CD14-positive monocyte (primary cell): ENCODE results near the gene SSR1. TPM values are rescaled to one million over a fixed set of nuclear protein-coding genes. Genes with fewer than 3 reads are reported as not detected.

Experiments used
- DNase-seq, 3 donors: peaks; one replicate each; pipeline ENCODE4 v3.0.0-alpha.2; 2011 to 2022
- H2AFZ ChIP-seq: 2 replicates; pipeline ENCODE4 v1.6.0; 2012; ENCODE audit warnings: mild to moderate bottlenecking, low read depth, low read length, inconsistent platforms; ENCODE audit not compliant: insufficient read depth, poor library complexity, severe bottlenecking
- H3K27ac ChIP-seq, 2 donors: 1 replicate in 1 of 2; 2 replicates in 1 of 2; pipeline ENCODE4 v1.5.1; 2012 to 2013; ENCODE audit warnings: low read length in 2 of 2, control low read depth in 1 of 2, inconsistent platforms in 1 of 2, low read depth in 1 of 2, mild to moderate bottlenecking in 1 of 2
- H3K27me3 ChIP-seq, 2 donors: one replicate each; pipeline versions ENCODE4 v1.6.0 to v1.6.1; 2011 to 2013; ENCODE audit warnings: low read length in 2 of 2; ENCODE audit not compliant: control insufficient read depth in 2 of 2, insufficient read depth in 2 of 2
- H3K36me3 ChIP-seq, 2 donors: replicated peaks in 1 of 2; 1 replicate in 1 of 2; 2 replicates in 1 of 2; pipeline versions ENCODE4 v1.5.1 to v1.6.1; 2012 to 2013; ENCODE audit warnings: low read length in 2 of 2, control low read depth in 1 of 2, inconsistent platforms in 1 of 2, mild to moderate bottlenecking in 1 of 2; ENCODE audit not compliant: insufficient read depth in 2 of 2, control insufficient read depth in 1 of 2
- H3K4me1 ChIP-seq, 2 donors: 1 replicate in 1 of 2; 2 replicates in 1 of 2; pipeline versions ENCODE4 v1.5.1 to v1.6.1; 2012 to 2013; ENCODE audit warnings: low read length in 2 of 2, control low read depth in 1 of 2, inconsistent platforms in 1 of 2, mild to moderate bottlenecking in 1 of 2, moderate library complexity in 1 of 2; ENCODE audit not compliant: insufficient read depth in 2 of 2, control insufficient read depth in 1 of 2
- H3K4me2 ChIP-seq: replicated peaks from 2 replicates; pipeline ENCODE3; 2012; ENCODE audit warnings: low read length, moderate library complexity, mild to moderate bottlenecking; ENCODE audit not compliant: poor library complexity, severe bottlenecking; ENCODE audit errors: extremely low read depth
- H3K4me3 ChIP-seq, 3 experiments: fragments of 200-600 bp in 1 of 3; sonication (generic) in 1 of 3; replicated peaks in 1 of 3; 1 replicate in 2 of 3; 2 replicates in 1 of 3; pipeline ENCODE4 v1.5.1; 2011 to 2013; ENCODE audit warnings: low read length in 3 of 3, mild to moderate bottlenecking in 3 of 3, control low read depth in 2 of 3, low read depth in 2 of 3, inconsistent platforms in 1 of 3, moderate library complexity in 1 of 3
- H3K79me2 ChIP-seq: 2 replicates; pipeline ENCODE4 v1.6.0; 2012; ENCODE audit warnings: mild to moderate bottlenecking, control low read depth, inconsistent platforms, low read length, moderate library complexity; ENCODE audit not compliant: insufficient read depth
- H3K9ac ChIP-seq: 2 replicates; pipeline ENCODE4 v1.6.0; 2017; ENCODE audit warnings: low read length, mild to moderate bottlenecking; ENCODE audit not compliant: insufficient read depth, poor library complexity, severe bottlenecking
- H3K9me3 ChIP-seq, 2 donors: replicated peaks in 1 of 2; 1 replicate in 1 of 2; 2 replicates in 1 of 2; pipeline versions ENCODE4 v1.5.1 to v1.6.1; 2012 to 2013; ENCODE audit warnings: low read length in 2 of 2, control low read depth in 1 of 2; ENCODE audit not compliant: control insufficient read depth in 1 of 2, insufficient read depth in 1 of 2
- H4K20me1 ChIP-seq: 2 replicates; pipeline ENCODE4 v1.6.0; 2012; ENCODE audit warnings: mild to moderate bottlenecking, low read length, control low read depth, moderate library complexity; ENCODE audit not compliant: insufficient read depth
- H3K27ac Mint-ChIP-seq, 7 donors: one replicate each; pipeline ENCODE4 v1.8.0; 2020; ENCODE audit warnings: mild to moderate bottlenecking in 7 of 7, mixed read lengths in 7 of 7, moderate library complexity in 6 of 7, inconsistent platforms in 2 of 7
- H3K27me3 Mint-ChIP-seq, 3 donors: one replicate each; pipeline ENCODE4 v1.8.0; 2021 to 2022; ENCODE audit warnings: low read depth in 3 of 3, mild to moderate bottlenecking in 3 of 3, mixed read lengths in 3 of 3, moderate library complexity in 3 of 3, inconsistent platforms in 1 of 3
- H3K36me3 Mint-ChIP-seq, 2 donors: one replicate each; pipeline ENCODE4 v1.8.0; 2020; ENCODE audit warnings: mixed read lengths in 2 of 2, inconsistent platforms in 1 of 2, mild to moderate bottlenecking in 1 of 2
- H3K4me1 Mint-ChIP-seq: one replicate; pipeline ENCODE4 v1.8.0; 2020; ENCODE audit warnings: mild to moderate bottlenecking, mixed read lengths
- H3K4me3 Mint-ChIP-seq, 2 donors: one replicate each; pipeline ENCODE4 v1.8.0; 2020; ENCODE audit warnings: mild to moderate bottlenecking in 2 of 2, mixed read lengths in 2 of 2, moderate library complexity in 1 of 2
- H3K9me3 Mint-ChIP-seq, 7 donors: one replicate each; pipeline ENCODE4 v1.8.0; 2020 to 2022; ENCODE audit warnings: mixed read lengths in 7 of 7, mild to moderate bottlenecking in 6 of 7, moderate library complexity in 6 of 7, inconsistent platforms in 2 of 7
- CTCF ChIP-seq: fragments of 200-600 bp; IDR thresholded peaks from one replicate; pipeline ENCODE4 v1.8.0; 2022; ENCODE audit warnings: antibody characterized with exemption, mild to moderate bottlenecking
- WGBS: methylation state at CpG from one replicate; pipeline ENCODE4 v1.1.5; 2013; ENCODE audit warnings: missing lambda C conversion rate; ENCODE audit not compliant: insufficient coverage; 5-methylcytosine and 5-hydroxymethylcytosine counted together
- intact Hi-C, 2 donors: fragments of 100-400 bp; cut with micrococcal nuclease; formaldehyde crosslinking; loops; one replicate each; pipeline versions ENCODE4 v1.15.0 to v1.15.1; 2023
- polyA plus RNA-seq, 3 donors: library from polyadenylated mRNA; depleted of rRNA in 1 of 3; unstranded in 2 of 3; stranded (reverse) in 1 of 3; fragments of 300-500 nt in 2 of 3; fragments of >200 nt in 1 of 3; fragmentation: Illumina TruSeq in 2 of 3; gene quantifications; 1 replicate in 2 of 3; 2 replicates in 1 of 3; pipeline ENCODE4 v1.2.3, GENCODE V29; 2012 to 2021

Gene SSR1
- polyA plus RNA-seq, 3 donors, result 59.1 to 302 (median 251) TPM

GRCh38 chr6:7314414-7314813 is 1.4 kb upstream of the SSR1 start:
- peaks cover 0 to 2% (median 0%) of the 10 kb centered on the region in 7 donors for H3K9me3 Mint-ChIP-seq
- Histone ChIP-seq H4K20me1 (peaks cover 27% of the 10 kb centered on the region), H3K27me3 (no peaks in the 10 kb centered on the region), H3K36me3 (peaks cover 10 to 12% of the 10 kb centered on the region in 2 donors), H3K27ac (peak overlapping the region in 1 of 2 donors; percentile 92), H3K4me3 (no peak overlapping the region), H3K4me2 (no peak overlapping the region), H3K9ac (no peak overlapping the region), H3K4me1 (peaks cover 24 to 41% of the 10 kb centered on the region in 2 donors), H2AFZ (peak overlapping the region; percentile 57), H3K79me2 (peaks cover 36% of the 10 kb centered on the region), H3K9me3 (no peaks in the 10 kb centered on the region)
- WGBS, result 89% methylated on average over 7 of the region's 7 CpGs
- peaks cover 38% of the 10 kb centered on the region for H3K4me1 Mint-ChIP-seq
- H3K27ac Mint-ChIP-seq, result peak overlapping the region in 6 of 7 donors; percentile 6 to 94 (median 68)
- peaks cover 11 to 14% of the 10 kb centered on the region in 2 donors for H3K36me3 Mint-ChIP-seq
- H3K4me3 Mint-ChIP-seq, result no peak overlapping the region
- peaks cover 0 to 1% (median 0%) of the 10 kb centered on the region in 3 donors for H3K27me3 Mint-ChIP-seq
- intact Hi-C loops, result loop anchor here in 1 of 2 donors (5.0 kb wide), 1 partner anchor 73 kb away; the partner anchor contains the start of genes CAGE1 and RIOK1
- TF ChIP-seq CTCF, result no peak
- no peak for DNase-seq

GRCh38 chr6:7313505-7314165 is 636 bp upstream of the SSR1 start:
- Histone ChIP-seq H3K9me3 (no peaks in the 10 kb centered on the region), H3K4me1 (peaks cover 31 to 49% of the 10 kb centered on the region in 2 donors), H4K20me1 (peaks cover 35% of the 10 kb centered on the region), H3K27me3 (no peaks in the 10 kb centered on the region), H3K9ac (peak overlapping the region; percentile 96), H3K79me2 (peaks cover 44% of the 10 kb centered on the region), H3K4me2 (peak overlapping the region; percentile 91), H3K36me3 (peaks cover 18 to 20% of the 10 kb centered on the region in 2 donors), H3K4me3 (peak overlapping the region; percentile 30 to 94 (median 68)), H2AFZ (peak overlapping the region; percentile 72), H3K27ac (peak overlapping the region; percentile 83 to 92)
- no peak for DNase-seq
- H3K36me3 Mint-ChIP-seq, result peaks cover 19 to 21% of the 10 kb centered on the region in 2 donors
- H3K27me3 Mint-ChIP-seq, result peaks cover 0 to 1% (median 0%) of the 10 kb centered on the region in 3 donors
- intact Hi-C loops, result loop anchor here in 1 of 2 donors (5.0 kb wide), 1 partner anchor 74 kb away; the partner anchor contains the start of genes CAGE1 and RIOK1
- peak overlapping the region; percentile 86 to 96 (median 93) for H3K27ac Mint-ChIP-seq
- WGBS, result 73% methylated on average over 8 of the region's 15 CpGs
- H3K4me3 Mint-ChIP-seq, result peak overlapping the region; percentile 90 to 97
- no peak for TF ChIP-seq CTCF
- peaks cover 0 to 2% (median 0%) of the 10 kb centered on the region in 7 donors for H3K9me3 Mint-ChIP-seq
- peaks cover 45% of the 10 kb centered on the region for H3K4me1 Mint-ChIP-seq
